ENCODE data around the gene ADARB2. TPM values are rescaled to one million over a fixed set of nuclear protein-coding genes. Genes with fewer than 3 reads are reported as not detected.
"Not testable (repeated sequence)": the region's sequence is repeated elsewhere in the genome, so short reads cannot be mapped to it uniquely, and the experiment has no call there.

ADARB2 gene
- polyA plus RNA-seq, 10 donors: 0.04 to 0.45 (median 0.28) TPM

DNA sequence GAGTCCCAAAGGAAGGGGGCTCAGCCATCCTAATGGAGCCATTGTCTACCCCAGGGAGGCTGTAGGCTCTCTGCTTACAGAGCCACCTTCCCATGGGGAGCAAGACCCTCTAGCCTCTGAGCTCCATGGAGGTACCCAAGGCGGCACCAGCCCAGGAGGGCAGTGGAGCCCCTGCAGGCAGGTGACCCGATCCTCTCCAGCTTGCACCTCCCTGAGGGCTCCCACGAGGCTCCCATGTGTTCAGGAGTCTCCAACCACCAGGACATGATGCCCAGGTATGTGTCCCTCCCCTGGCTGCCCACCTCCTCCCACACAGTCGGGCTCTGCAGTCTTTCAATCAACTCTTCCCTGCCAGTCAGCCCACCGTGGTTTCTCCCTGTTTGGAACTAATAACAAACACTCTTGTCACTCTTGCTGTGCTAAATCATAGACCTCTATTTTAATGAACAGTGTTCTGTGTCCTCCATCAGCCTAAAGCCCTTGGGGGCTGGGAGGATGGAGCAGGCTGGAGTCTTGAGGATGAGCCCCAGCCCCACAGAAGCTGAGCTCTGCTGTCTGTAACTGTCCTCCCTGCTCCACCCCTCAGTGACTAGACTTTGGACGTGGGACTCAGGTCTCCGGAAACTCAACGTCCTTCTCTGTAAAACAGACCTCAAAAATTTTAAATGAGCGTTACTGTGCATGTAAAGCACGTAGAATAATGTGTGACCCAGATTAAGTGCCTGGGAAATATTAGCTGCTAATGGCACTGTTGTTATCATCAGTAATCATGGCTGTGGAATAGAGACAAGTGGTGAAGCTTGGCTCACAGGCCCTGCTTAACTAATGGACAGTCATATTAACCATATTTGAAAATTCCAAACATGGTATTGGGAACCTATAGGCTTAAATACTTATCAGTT lies 382.3 kb downstream of the ADARB2 start:
- no peak for DNase-seq

- DNase-seq: not testable (repeated sequence)
Measured at GRCh38 chr10:1352296-1352695, 385.0 kb downstream of the ADARB2 start.

- DNase-seq: no peak
Measured at GRCh38 chr10:1348773-1349050, 388.6 kb downstream of the ADARB2 start.

DNA sequence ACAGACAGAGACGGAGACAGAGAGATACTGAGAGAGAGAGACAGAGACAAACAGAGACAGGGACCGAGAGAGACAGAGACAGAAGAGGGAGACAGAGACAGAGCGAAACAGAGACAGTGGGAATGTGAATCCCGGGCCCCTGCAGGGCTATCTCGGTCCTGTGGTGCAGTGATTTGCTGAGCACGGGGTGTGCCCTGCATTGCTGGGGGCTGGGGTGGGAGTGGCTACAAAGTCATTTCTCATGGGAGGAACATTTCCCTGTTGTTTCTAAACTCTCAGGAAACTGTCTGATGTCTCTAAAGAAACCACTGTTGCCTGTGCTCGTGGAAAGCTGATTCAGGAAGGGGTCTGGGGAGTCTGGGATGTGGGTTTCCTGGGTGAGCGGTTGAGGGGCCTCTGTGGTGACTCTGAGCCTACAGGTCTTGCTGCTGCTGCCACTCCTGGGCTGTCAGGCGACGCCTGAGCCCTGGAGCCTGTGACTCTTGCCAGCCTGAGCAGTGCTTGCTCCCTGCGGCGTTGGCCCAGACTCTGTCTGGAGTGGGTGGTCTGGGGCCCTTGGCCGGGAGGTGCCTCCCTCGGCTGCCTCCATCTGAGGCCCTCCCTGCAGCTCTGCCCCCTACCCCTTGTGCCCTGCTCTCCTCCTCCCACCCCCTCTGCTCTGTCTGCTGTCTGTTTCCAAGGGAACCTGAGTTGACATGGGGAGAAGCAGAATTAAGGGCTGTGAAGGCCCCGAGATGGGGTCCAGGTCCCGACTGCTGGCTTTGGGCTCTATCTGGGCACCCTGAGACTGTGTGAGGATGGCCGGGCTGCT lies 389.2 kb downstream of the ADARB2 start:
- no peak for DNase-seq

DNA sequence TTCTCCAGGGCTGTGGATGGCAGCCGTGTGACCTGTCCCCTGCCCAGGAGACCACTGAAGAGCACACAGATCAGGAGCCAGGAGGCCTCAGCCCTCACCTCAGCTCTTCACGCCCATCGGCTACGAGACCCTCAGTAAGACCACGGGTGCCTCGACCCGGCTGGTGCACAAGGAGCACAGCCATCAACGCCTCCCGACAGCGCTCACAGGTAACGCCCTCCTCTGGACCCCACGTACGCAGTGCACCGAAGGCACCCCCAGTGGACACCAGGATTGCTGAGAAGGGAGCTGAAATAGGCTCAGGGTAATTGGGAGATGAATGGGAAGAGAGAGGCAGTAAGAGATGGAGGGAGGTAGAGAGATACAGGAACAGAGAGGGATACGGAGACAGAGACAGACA lies 389.8 kb downstream of the ADARB2 start:
- DNase-seq: no peak

GRCh38 chr10:1346201-1346600 lies 391.1 kb downstream of the ADARB2 start:
- DNase-seq: no peak

- no peak for DNase-seq
Measured at GRCh38 chr10:1345368-1345767, 392.0 kb downstream of the ADARB2 start.

GRCh38 chr10:1344846-1345245 lies 392.5 kb downstream of the ADARB2 start:
- DNase-seq: no peak

DNA sequence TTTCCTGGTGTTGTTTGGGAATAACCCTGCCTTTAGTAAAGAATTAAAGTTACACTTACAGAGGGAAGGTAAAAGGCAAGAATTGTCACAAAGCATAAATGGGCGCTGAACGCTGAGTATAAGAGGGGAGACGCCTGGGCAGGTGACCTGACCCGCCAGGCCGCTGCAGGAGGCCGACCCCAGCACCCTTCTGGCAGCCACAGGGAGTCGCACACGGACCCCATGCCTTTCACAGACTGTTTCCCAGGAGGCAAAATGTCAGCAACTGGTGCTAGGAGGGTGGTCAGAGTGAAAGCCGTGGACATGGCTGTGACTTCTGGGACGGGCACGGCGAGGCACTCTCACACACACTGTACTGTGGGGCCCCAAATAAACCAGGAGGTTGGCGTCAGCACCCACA lies 392.9 kb downstream of the ADARB2 start:
- no peak for DNase-seq

DNA sequence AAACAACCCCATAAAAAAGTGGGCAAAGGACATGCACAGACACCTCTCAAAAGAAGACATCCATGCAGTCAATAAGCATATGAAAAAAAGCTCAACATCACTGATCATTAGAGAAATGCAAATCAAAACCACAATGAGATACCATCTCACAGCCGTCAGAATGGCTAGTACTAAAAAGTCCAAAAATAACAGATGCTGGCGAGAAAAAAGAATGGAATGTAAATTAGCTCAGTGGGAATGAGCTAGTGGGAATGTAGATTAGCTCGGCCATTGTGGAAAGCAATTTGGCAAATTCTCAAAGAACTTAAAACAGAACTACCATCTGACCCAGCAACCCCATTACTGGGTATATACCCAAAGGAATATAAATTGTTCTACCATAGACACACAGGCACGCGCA lies 394.1 kb downstream of the ADARB2 start:
- no peak for DNase-seq

DNA sequence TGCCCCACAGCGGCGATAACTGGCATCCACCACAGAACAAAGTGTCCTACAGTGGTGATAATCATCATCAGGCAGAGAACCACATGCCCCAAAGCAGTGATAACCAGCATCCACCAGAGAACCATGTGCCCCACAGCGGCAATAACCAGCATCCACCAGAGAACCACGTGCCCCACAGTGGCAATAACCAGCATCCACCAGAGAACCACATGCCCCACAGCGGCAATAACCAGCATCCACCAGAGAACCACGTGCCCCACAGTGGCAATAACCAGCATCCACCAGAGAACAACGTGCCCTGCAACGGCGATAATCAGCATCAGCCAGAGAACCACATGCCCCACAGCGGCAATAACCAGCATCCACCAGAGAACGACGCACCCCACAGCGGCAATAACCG lies 396.3 kb downstream of the ADARB2 start:
- not testable (repeated sequence) for DNase-seq

DNA sequence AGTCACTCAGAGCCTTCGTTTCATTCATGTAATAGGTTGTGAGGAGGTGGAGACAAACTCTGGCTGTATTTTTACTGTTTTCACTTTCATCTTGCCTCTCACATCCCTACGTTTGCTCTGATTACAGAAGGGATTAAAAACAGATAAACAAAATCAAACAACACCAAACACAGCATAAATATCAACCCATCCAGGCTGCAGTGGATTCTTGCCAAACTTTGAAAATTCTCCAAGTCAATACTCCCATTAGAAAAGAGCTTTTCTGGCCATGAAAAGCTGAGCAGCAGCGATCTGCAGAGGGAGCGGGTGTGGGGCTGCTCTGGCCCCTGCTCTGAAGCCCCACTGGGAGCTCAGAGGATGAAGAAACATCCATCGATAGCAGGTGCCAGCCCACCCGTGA lies 397.9 kb downstream of the ADARB2 start:
- no peak for DNase-seq

DNA sequence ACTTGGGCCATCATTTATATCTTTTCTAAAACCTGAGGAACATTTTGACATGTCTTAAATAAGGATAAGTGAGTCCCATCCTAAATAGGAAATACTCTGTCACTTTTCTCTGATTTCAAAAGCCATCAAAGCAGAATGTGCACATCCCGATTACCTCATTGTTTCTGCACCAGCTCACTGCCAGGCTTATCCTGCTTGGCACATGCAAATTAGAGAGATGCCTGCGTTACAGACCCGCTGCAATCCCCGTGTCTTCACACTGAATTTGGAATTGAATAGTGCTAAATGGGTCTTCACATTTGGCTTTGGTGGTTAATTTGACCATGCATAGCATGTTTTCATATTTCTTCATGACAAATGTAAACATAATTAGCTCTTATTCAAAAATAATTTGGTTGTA lies 401.7 kb downstream of the ADARB2 start:
- no peak for DNase-seq

- no peak for DNase-seq
Measured at GRCh38 chr10:1333981-1334380, 403.3 kb downstream of the ADARB2 start.

- DNase-seq: no peak
Measured at GRCh38 chr10:1331560-1331959, 405.8 kb downstream of the ADARB2 start.

- no peak for DNase-seq
Measured at GRCh38 chr10:1329622-1330021, 407.7 kb downstream of the ADARB2 start.

GRCh38 chr10:1328981-1329614 lies 408.2 kb downstream of the ADARB2 start:
- DNase-seq: no peak

- DNase-seq: no peak
Measured at GRCh38 chr10:1328161-1328823, 409.0 kb downstream of the ADARB2 start.

GRCh38 chr10:1327759-1328158 lies 409.6 kb downstream of the ADARB2 start:
- DNase-seq: no peak

GRCh38 chr10:1326514-1326913 lies 410.8 kb downstream of the ADARB2 start:
- DNase-seq: not testable (repeated sequence)

GRCh38 chr10:1324903-1325302 lies 412.4 kb downstream of the ADARB2 start:
- DNase-seq: peak in 2 of 3 donors; percentile 30 to 68

GRCh38 chr10:1323951-1324350 lies 413.4 kb downstream of the ADARB2 start:
- DNase-seq: no peak

All from muscle of back (tissue), 11 donors.